ENCODE results near the gene ABCC4. TPM values are rescaled to one million over a fixed set of nuclear protein-coding genes. Genes with fewer than 3 reads are reported as not detected.

ABCC4 gene
- total RNA-seq, 1 donor from 2014 or later: 21.8 TPM

GRCh38 chr13:95137096-95137495 is 164.2 kb downstream of the ABCC4 start:
- Mint-ChIP-seq H3K9me3 (peaks cover 11% of the 10 kb centered on the region), H3K27ac (ENCODE audit: unreplicated experiment) (no peak overlapping the region), H3K4me1 (peaks cover 23% of the 10 kb centered on the region), H3K4me3 (no peak overlapping the region), H3K27me3 (ENCODE audit: low read depth) (no peaks in the 10 kb centered on the region), H3K36me3 (ENCODE audit: low read depth) (peaks cover 29% of the 10 kb centered on the region)
- TF ChIP-seq, protein P1, sequence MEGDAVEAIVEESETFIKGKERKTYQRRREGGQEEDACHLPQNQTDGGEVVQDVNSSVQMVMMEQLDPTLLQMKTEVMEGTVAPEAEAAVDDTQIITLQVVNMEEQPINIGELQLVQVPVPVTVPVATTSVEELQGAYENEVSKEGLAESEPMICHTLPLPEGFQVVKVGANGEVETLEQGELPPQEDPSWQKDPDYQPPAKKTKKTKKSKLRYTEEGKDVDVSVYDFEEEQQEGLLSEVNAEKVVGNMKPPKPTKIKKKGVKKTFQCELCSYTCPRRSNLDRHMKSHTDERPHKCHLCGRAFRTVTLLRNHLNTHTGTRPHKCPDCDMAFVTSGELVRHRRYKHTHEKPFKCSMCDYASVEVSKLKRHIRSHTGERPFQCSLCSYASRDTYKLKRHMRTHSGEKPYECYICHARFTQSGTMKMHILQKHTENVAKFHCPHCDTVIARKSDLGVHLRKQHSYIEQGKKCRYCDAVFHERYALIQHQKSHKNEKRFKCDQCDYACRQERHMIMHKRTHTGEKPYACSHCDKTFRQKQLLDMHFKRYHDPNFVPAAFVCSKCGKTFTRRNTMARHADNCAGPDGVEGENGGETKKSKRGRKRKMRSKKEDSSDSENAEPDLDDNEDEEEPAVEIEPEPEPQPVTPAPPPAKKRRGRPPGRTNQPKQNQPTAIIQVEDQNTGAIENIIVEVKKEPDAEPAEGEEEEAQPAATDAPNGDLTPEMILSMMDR (conservative IDR thresholded peaks at IDR 0.05): no peak
- no peak for DNase-seq (ENCODE audit: low read depth, low spot score)

GRCh38 chr13:95136638-95137037 is 164.6 kb downstream of the ABCC4 start:
- Mint-ChIP-seq H3K36me3 (ENCODE audit: low read depth) (peaks cover 27% of the 10 kb centered on the region), H3K27ac (ENCODE audit: unreplicated experiment) (peak overlapping the region; percentile 72), H3K9me3 (peaks cover 11% of the 10 kb centered on the region), H3K4me3 (no peak overlapping the region), H3K4me1 (peaks cover 23% of the 10 kb centered on the region), H3K27me3 (ENCODE audit: low read depth) (no peaks in the 10 kb centered on the region)
- TF ChIP-seq, protein P1 (conservative IDR thresholded peaks at IDR 0.05): no peak
- DNase-seq (ENCODE audit: low read depth, low spot score): no peak

DNA sequence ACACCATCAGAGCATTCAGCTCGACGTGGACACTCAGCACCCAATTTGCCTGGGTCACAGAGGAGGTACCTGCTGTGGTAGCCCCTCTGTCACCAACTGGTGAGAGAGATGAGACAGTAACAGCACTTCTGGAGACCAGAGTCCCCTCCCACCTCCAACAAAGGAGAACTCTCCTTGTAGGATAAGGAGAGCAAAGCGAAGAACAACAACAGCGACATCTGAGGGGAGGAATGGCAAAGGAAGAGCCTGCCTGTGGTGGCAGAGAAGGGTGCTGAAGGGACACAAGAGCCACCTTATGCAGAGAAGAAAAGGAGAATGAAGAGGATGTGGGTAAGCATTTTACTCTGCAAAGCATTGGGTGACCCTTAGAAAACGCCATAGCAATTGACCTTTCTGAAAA is 167.8 kb downstream of the ABCC4 start:
- Mint-ChIP-seq H3K9me3 (peaks cover 11% of the 10 kb centered on the region), H3K36me3 (ENCODE audit: low read depth) (peaks cover 11% of the 10 kb centered on the region), H3K27ac (ENCODE audit: unreplicated experiment) (no peak overlapping the region), H3K4me3 (no peak overlapping the region), H3K27me3 (ENCODE audit: low read depth) (no peaks in the 10 kb centered on the region), H3K4me1 (peaks cover 24% of the 10 kb centered on the region)
- TF ChIP-seq, protein P1 (conservative IDR thresholded peaks at IDR 0.05): no peak
- no peak for DNase-seq (ENCODE audit: low read depth, low spot score)

GRCh38 chr13:95129004-95129403 is 172.2 kb downstream of the ABCC4 start:
- H3K36me3 Mint-ChIP-seq (ENCODE audit: low read depth): peaks cover 6% of the 10 kb centered on the region
- DNase-seq (ENCODE audit: low read depth, low spot score): no peak
- H3K27ac Mint-ChIP-seq (ENCODE audit: unreplicated experiment): no peak overlapping the region
- TF ChIP-seq, protein P1 (conservative IDR thresholded peaks at IDR 0.05): no peak
- H3K27me3 Mint-ChIP-seq (ENCODE audit: low read depth): no peaks in the 10 kb centered on the region
- peaks cover 22% of the 10 kb centered on the region for H3K4me1 Mint-ChIP-seq
- H3K9me3 Mint-ChIP-seq: peaks cover 5% of the 10 kb centered on the region
- no peak overlapping the region for H3K4me3 Mint-ChIP-seq

DNA sequence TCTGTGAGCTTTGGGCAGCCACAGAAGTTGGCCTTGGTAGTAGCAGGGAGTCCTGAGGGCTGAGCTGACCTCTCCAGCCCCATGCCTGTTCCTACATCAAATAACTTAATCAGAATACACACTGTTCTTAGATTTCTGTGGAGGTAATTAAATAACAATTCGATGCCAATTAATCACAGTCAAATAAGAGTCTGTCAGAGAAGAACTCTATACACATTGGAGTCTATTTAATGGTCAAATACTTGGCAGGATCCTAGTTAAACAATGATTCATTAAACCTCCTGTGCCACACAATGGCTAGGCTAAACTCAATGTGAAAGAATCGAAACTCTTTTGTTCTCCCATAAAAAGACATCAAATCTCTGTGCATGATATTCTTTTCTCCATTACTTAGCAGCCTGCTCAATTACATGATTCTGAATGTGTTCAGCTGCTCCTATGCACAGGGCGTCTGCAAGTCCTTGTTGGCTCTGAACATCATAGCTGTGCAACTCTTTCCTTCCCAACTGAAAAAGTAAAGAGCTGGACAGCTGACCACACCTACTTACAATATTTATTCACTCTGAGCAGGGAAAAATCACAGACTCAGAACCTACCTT is 173.1 kb downstream of the ABCC4 start:
- Mint-ChIP-seq H3K4me3 (no peak overlapping the region), H3K27me3 (ENCODE audit: low read depth) (no peaks in the 10 kb centered on the region), H3K36me3 (ENCODE audit: low read depth) (peaks cover 8% of the 10 kb centered on the region), H3K9me3 (peaks cover 3% of the 10 kb centered on the region), H3K27ac (ENCODE audit: unreplicated experiment) (no peak overlapping the region), H3K4me1 (peaks cover 20% of the 10 kb centered on the region)
- DNase-seq (ENCODE audit: low read depth, low spot score): no peak
- TF ChIP-seq, protein P1 (conservative IDR thresholded peaks at IDR 0.05): no peak
